Natural killer cell (primary cell): ENCODE results near the gene MTMR4. TPM values are rescaled to one million over a fixed set of nuclear protein-coding genes. Genes with fewer than 3 reads are reported as not detected.

Experiments
- ATAC-seq, 3 donors: fragments of 150-1000 bp in 2 of 3; fragments of 200-7000 bp in 1 of 3; cut with Tn5 transposase; 1 replicate in 1 of 3; 2 replicates in 2 of 3; pipeline ENCODE4 v1.10.0; 2021; ENCODE audit warnings: mild to moderate bottlenecking in 2 of 3, moderate library complexity in 2 of 3
- DNase-seq, 2 donors: peaks; one replicate each; pipeline versions ENCODE4 v3.0.0 to v3.0.0-alpha.2; 2013 to 2021; ENCODE audit warnings: mixed read lengths in 1 of 2
- H3K27ac ChIP-seq: one replicate; pipeline ENCODE4 v1.5.1; 2013; ENCODE audit warnings: mild to moderate bottlenecking, low read length
- H3K27me3 ChIP-seq: one replicate; pipeline ENCODE4 v1.6.1; 2013; ENCODE audit warnings: low read length; ENCODE audit not compliant: control insufficient read depth, insufficient read depth
- H3K36me3 ChIP-seq: one replicate; pipeline ENCODE4 v1.6.1; 2013; ENCODE audit warnings: low read length; ENCODE audit not compliant: control insufficient read depth, insufficient read depth
- H3K4me1 ChIP-seq: one replicate; pipeline ENCODE4 v1.6.1; 2013; ENCODE audit warnings: low read length; ENCODE audit not compliant: control insufficient read depth, insufficient read depth
- H3K4me3 ChIP-seq: one replicate; pipeline ENCODE4 v1.5.1; 2013; ENCODE audit warnings: low read length
- H3K9me3 ChIP-seq: one replicate; pipeline ENCODE4 v1.6.1; 2013; ENCODE audit warnings: low read length; ENCODE audit not compliant: control insufficient read depth, insufficient read depth
- H3K27ac Mint-ChIP-seq, 2 donors: one replicate each; pipeline ENCODE4 v1.8.0; 2022; ENCODE audit warnings: mild to moderate bottlenecking in 2 of 2, mixed read lengths in 2 of 2, moderate library complexity in 1 of 2
- H3K27me3 Mint-ChIP-seq, 2 donors: one replicate each; pipeline ENCODE4 v1.8.0; 2022; ENCODE audit warnings: low read depth in 2 of 2, mixed read lengths in 2 of 2
- H3K36me3 Mint-ChIP-seq: one replicate; pipeline ENCODE4 v1.8.0; 2022; ENCODE audit warnings: mixed read lengths
- H3K4me1 Mint-ChIP-seq, 2 donors: one replicate each; pipeline ENCODE4 v1.8.0; 2022; ENCODE audit warnings: mixed read lengths in 2 of 2
- H3K4me3 Mint-ChIP-seq: one replicate; pipeline ENCODE4 v1.8.0; 2022; ENCODE audit warnings: mild to moderate bottlenecking, moderate library complexity, mixed read lengths
- H3K9me3 Mint-ChIP-seq, 2 donors: one replicate each; pipeline ENCODE4 v1.8.0; 2022; ENCODE audit warnings: mixed read lengths in 2 of 2
- CTCF ChIP-seq: fragments of 200-600 bp; IDR thresholded peaks from one replicate; pipeline ENCODE4 v1.8.0; 2022; ENCODE audit warnings: antibody characterized with exemption
- WGBS: methylation state at CpG from one replicate; pipeline ENCODE4 v1.1.7; 2013; ENCODE audit warnings: missing lambda C conversion rate; ENCODE audit not compliant: insufficient coverage; 5-methylcytosine and 5-hydroxymethylcytosine counted together
- intact Hi-C: fragments of 100-400 bp; cut with micrococcal nuclease; formaldehyde crosslinking; loops from one replicate; pipeline ENCODE4 v1.14.2; 2022
- total RNA-seq, 4 donors: library from RNA; stranded (reverse); fragments of 120-200 nt in 1 of 4; gene quantifications; one replicate each; pipeline versions ENCODE4 v1.2.3 to v1.2.4, GENCODE V29; 2013 to 2022

MTMR4 gene
- total RNA-seq, 3 donors from 2014 or later (not counting 1 experiment from before 2014, with no cell fraction given): 28.4 to 43.4 (median 39.7) TPM

DNA sequence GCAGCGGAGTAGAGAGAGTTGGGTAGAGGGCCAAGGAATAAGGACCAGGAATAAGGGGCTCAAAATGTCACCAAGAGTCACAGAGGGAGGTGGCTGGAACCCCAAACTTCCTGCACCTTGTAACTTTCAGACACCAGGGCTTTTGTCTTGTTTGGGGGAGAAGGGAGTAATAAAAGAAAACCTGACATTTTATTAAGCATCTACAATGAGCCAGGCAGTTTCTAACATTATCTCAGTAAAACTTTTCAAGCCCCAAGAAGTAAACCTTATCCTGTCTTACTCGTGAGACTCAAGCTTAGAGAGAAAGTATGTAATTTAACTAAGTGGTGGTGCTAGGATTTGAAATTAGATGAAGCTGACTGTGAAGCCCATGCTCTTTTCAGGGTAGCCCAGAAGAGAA is 848 bp upstream of the MTMR4 start:
- no peaks in the 10 kb centered on the region for H3K9me3 Mint-ChIP-seq
- ATAC-seq (no peak), DNase-seq (no peak)
- intact Hi-C loops: loop anchor here (5.0 to 10.0 kb wide), 3 partner anchors 178 to 592 kb away; partner anchors contain the start of genes SRSF1 and TRIM37
- H3K27me3 ChIP-seq: no peaks in the 10 kb centered on the region
- peak overlapping the region; percentile 91 to 96 for H3K27ac Mint-ChIP-seq
- H3K9me3 ChIP-seq: no peaks in the 10 kb centered on the region
- H3K4me1 ChIP-seq: peaks cover 46% of the 10 kb centered on the region
- no peak overlapping the region for H3K27ac ChIP-seq
- TF ChIP-seq CTCF: no peak
- H3K4me1 Mint-ChIP-seq: peaks cover 54 to 67% of the 10 kb centered on the region in 2 donors
- H3K36me3 Mint-ChIP-seq: peaks cover 17% of the 10 kb centered on the region
- H3K36me3 ChIP-seq: peaks cover 13% of the 10 kb centered on the region
- H3K4me3 ChIP-seq: no peak overlapping the region
- H3K27me3 Mint-ChIP-seq: peaks cover 0 to 3% of the 10 kb centered on the region in 2 donors
- 100% methylated on average over 2 of the region's 2 CpGs for WGBS
- peak overlapping the region; percentile 22 for H3K4me3 Mint-ChIP-seq

GRCh38 chr17:58514770-58515157 is 326 bp upstream of the MTMR4 start:
- no peak for TF ChIP-seq CTCF
- H3K4me3 Mint-ChIP-seq: peak overlapping the region; percentile 22
- peak overlapping the region; percentile 8 for H3K27ac ChIP-seq
- peaks cover 21% of the 10 kb centered on the region for H3K36me3 Mint-ChIP-seq
- DNase-seq (no peak), ATAC-seq (no peak)
- H3K9me3 Mint-ChIP-seq: no peaks in the 10 kb centered on the region
- WGBS: 44% methylated on average over 11 of the region's 11 CpGs
- peak overlapping the region; percentile 20 for H3K4me3 ChIP-seq
- H3K9me3 ChIP-seq: no peaks in the 10 kb centered on the region
- H3K27ac Mint-ChIP-seq: peak overlapping the region; percentile 91 to 96
- peaks cover 0 to 3% of the 10 kb centered on the region in 2 donors for H3K27me3 Mint-ChIP-seq
- intact Hi-C loops: loop anchor here (5.0 to 10.0 kb wide), 3 partner anchors 177 to 593 kb away; partner anchors contain the start of genes SRSF1 and TRIM37
- H3K27me3 ChIP-seq: no peaks in the 10 kb centered on the region
- H3K36me3 ChIP-seq: peaks cover 18% of the 10 kb centered on the region
- H3K4me1 ChIP-seq: peaks cover 45% of the 10 kb centered on the region
- H3K4me1 Mint-ChIP-seq: peaks cover 54 to 72% of the 10 kb centered on the region in 2 donors

- H3K27ac ChIP-seq: no peak overlapping the region
- peak in 1 of 2 donors; percentile 67 for DNase-seq
- H3K27me3 Mint-ChIP-seq: peaks cover 0 to 3% of the 10 kb centered on the region in 2 donors
- no peaks in the 10 kb centered on the region for H3K9me3 ChIP-seq
- peak overlapping the region; percentile 73 to 88 for H3K27ac Mint-ChIP-seq
- H3K4me3 Mint-ChIP-seq: peak overlapping the region; percentile 92
- peak overlapping the region; percentile 54 for H3K4me3 ChIP-seq
- TF ChIP-seq CTCF: no peak
- WGBS: 20% methylated on average over 14 of the region's 14 CpGs
- no peaks in the 10 kb centered on the region for H3K27me3 ChIP-seq
- no peaks in the 10 kb centered on the region for H3K9me3 Mint-ChIP-seq
- intact Hi-C loops: loop anchor here (10.0 kb wide), 1 partner anchor 509 kb away; the partner anchor contains the start of gene SRSF1
- H3K36me3 Mint-ChIP-seq: peaks cover 21% of the 10 kb centered on the region
- ATAC-seq: no peak
- peaks cover 50 to 72% of the 10 kb centered on the region in 2 donors for H3K4me1 Mint-ChIP-seq
- peaks cover 30% of the 10 kb centered on the region for H3K36me3 ChIP-seq
- peaks cover 35% of the 10 kb centered on the region for H3K4me1 ChIP-seq
These were observed 1.0 kb downstream of the MTMR4 start for GRCh38 chr17:58513267-58513964.
